Immature natural killer cell (primary cell): ENCODE measurements around the gene CTIF. TPM values are rescaled to one million over a fixed set of nuclear protein-coding genes. Genes with fewer than 3 reads are reported as not detected.

Experiments used
- DNase-seq, 3 donors: peaks; one replicate each; pipeline ENCODE4 v3.0.0; 2022; ENCODE audit warnings: mixed read lengths in 1 of 3
- H3K27ac Mint-ChIP-seq, 6 donors: one replicate each; pipeline ENCODE4 v1.8.0; 2020; ENCODE audit warnings: mixed read lengths in 6 of 6, mild to moderate bottlenecking in 5 of 6, inconsistent platforms in 4 of 6, moderate library complexity in 3 of 6
- H3K27me3 Mint-ChIP-seq, 3 donors: one replicate each; pipeline ENCODE4 v1.8.0; 2020 to 2021; ENCODE audit warnings: low read depth in 3 of 3, mild to moderate bottlenecking in 3 of 3, mixed read lengths in 3 of 3, moderate library complexity in 3 of 3, inconsistent platforms in 1 of 3
- H3K36me3 Mint-ChIP-seq, 3 donors: one replicate each; pipeline ENCODE4 v1.8.0; 2020; ENCODE audit warnings: mixed read lengths in 3 of 3, inconsistent platforms in 2 of 3, mild to moderate bottlenecking in 2 of 3
- H3K4me1 Mint-ChIP-seq, 2 donors: one replicate each; pipeline ENCODE4 v1.8.0; 2020; ENCODE audit warnings: inconsistent platforms in 2 of 2, mild to moderate bottlenecking in 2 of 2, mixed read lengths in 2 of 2, moderate library complexity in 1 of 2
- H3K4me3 Mint-ChIP-seq, 5 donors: one replicate each; pipeline ENCODE4 v1.8.0; 2020; ENCODE audit warnings: mild to moderate bottlenecking in 5 of 5, mixed read lengths in 5 of 5, inconsistent platforms in 3 of 5, moderate library complexity in 3 of 5
- H3K9me3 Mint-ChIP-seq, 6 donors: one replicate each; pipeline ENCODE4 v1.8.0; 2020; ENCODE audit warnings: mild to moderate bottlenecking in 6 of 6, mixed read lengths in 6 of 6, inconsistent platforms in 4 of 6, moderate library complexity in 3 of 6
- polyA plus RNA-seq, 3 donors: library from polyadenylated mRNA; unstranded; fragments of 300-500 nt; fragmentation: Illumina TruSeq; gene quantifications; one replicate each; pipeline ENCODE4 v1.2.3, GENCODE V29; 2021

Gene CTIF
- polyA plus RNA-seq, 3 donors from 2014 or later, result 0.28 to 1.2 TPM; not detected in 1

DNA sequence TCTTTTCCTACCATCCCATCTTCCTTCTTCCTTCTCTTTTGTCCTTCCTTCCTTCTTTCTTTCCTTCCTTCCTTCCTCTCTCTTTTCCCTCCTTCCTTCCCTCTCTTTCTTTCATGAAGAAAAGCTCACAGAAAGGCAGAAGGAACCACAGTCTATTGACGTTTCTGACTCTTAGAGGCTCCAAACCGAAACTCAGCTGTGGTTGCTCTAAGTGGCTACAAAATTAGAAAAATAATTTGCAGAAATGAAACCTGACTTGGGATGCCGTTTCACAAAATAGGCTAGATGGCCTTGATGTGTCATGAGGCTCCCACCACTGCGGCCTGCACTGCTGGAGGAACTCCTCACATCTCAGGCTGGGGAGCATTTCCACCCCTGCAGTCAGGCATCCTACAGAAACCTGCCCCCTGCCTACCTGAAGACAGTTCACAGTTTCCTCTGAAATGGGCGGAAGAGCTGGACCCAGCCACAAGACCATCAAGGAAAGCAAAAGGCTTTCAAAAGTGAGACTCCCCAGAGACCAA is 246.3 kb downstream of the CTIF start:
- no peaks in the 10 kb centered on the region for H3K36me3 Mint-ChIP-seq
- peak overlapping the region; percentile 89 to 97 (median 94) for H3K27ac Mint-ChIP-seq
- peaks cover 0 to 5% (median 0%) of the 10 kb centered on the region in 3 donors for H3K27me3 Mint-ChIP-seq
- peak overlapping the region in 4 of 5 donors; percentile 55 to 74 (median 62) for H3K4me3 Mint-ChIP-seq
- H3K9me3 Mint-ChIP-seq, result no peaks in the 10 kb centered on the region
- DNase-seq, result peak; percentile 17 to 45 (median 30)
- H3K4me1 Mint-ChIP-seq, result peaks cover 20 to 27% of the 10 kb centered on the region in 2 donors

DNA sequence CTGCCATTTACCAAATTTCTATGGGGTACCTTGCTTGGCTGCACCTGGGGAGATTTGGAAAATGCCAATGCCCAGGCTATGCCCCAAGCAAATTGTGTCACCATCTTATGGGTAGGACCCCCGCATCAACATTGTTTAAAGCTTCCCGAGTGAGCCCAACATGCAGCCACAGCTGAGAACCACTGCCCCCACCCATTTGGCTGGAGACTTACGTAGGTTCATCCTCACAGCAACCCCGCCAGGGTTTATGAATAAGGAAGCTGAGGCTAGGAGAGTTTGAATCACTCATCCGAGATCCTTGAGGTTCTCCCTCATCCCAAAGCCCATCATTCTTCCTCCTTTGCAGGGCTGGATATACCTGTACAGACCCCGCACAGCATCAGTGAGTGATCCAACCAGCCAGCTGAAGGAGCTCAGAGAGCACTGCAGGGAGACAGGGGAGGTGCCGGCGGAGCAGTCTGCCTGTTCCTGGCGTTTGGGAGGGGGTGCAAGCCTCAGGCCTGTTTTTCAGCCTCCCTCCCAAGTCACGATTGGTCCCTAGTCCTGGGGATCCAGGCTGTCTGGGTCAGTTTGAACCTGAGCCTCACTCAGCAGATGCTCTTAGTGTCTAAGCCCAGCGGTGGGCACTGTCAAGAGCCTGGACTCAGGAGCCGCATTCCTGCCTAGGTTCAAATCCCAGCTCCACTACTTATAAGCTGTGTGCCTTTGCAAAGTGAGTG is 247.1 kb downstream of the CTIF start:
- DNase-seq, result no peak
- Mint-ChIP-seq H3K36me3 (no peaks in the 10 kb centered on the region), H3K4me1 (peaks cover 20 to 27% of the 10 kb centered on the region in 2 donors), H3K27ac (peak overlapping the region in 5 of 6 donors; percentile 31 to 97 (median 91)), H3K4me3 (no peak overlapping the region), H3K9me3 (no peaks in the 10 kb centered on the region), H3K27me3 (peaks cover 0 to 5% (median 0%) of the 10 kb centered on the region in 3 donors)

DNA sequence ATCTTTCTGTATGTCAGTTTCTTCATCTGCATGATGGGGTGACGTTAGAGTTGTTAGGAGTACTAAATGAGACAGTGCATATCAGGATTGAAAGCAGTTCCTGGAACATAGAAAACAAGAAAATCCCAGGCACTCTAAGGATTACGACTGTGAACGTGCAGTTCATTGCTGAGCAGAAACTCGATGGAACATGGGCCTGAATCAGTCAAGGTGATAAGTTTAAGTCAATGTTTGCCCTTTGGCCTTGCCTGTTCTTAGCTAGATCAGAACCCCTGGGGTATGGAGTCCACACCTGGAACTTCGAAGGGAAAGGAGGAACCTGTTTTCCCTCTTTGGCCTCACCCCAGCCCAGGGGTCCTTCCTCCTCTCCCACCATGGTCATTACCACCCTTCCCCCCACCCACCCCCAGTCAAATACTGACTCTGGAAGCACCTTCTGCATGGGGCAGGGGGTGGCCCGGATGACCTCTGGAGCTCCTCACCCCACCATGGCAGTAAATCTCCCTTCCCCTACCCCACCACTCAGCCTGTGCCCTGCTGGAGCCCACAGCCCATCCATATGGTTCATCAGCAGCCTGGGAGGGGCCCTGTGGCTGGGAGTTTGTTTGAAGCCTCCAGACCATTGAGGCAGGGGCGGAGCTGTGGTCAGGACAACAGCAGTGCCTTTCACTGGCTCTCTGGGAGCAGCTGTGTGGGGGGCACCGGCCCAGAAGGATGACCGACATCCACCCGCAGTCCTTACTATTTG is 247.8 kb downstream of the CTIF start:
- Mint-ChIP-seq H3K4me1 (peaks cover 20 to 27% of the 10 kb centered on the region in 2 donors), H3K36me3 (peaks cover 0 to 2% (median 0%) of the 10 kb centered on the region in 3 donors), H3K4me3 (peak overlapping the region in 1 of 5 donors; percentile 36), H3K27ac (peak overlapping the region in 2 of 6 donors; percentile 12 to 60), H3K9me3 (no peaks in the 10 kb centered on the region), H3K27me3 (peaks cover 0 to 3% (median 0%) of the 10 kb centered on the region in 3 donors)
- no peak for DNase-seq

DNA sequence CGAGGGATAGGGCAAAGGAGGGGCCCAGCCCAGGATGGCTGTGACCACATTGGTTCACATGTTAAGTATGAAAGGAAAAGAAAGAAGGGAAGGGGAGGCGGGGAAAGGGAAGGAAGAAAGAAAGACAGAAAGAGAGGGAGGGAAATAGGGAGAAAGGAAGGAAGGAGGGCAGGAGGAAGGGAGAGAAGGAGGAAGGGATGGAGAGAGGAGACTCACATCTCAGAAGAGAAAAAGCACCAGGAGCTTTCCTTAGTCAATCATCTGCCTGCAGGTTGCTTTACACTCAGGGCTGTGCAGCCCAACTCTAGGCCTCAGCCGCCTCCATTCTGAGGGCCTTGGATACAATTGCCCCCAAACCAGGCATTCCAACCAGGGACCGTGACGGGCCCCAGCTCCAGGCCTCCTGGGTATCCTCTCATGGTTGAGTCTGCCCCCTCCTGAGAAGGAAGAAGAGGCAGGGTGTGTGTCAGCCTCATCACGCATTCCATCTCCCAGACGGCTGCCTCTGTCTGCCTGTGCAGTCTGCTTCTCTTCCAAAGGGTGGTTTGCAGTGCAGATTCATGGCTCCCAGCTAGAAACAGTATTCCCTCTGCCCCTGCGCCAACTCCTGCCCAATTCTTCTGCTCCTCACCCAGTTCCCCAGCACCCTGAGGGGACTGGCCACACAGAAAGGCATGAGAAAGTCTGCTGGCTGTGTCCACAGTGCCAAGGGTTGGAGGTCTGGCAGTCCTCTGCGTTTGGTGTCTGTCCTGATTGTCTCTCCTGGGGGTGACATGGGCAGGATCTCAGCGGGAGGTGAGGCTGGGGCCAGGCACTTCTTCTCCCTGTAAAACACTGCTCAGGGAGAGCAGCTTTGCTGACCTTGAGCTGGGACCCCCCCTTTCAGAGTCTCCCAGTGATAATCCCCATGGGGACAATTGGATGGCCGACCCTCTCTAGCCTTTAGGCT is 248.6 kb downstream of the CTIF start:
- no peak for DNase-seq
- no peak overlapping the region for H3K27ac Mint-ChIP-seq

DNA sequence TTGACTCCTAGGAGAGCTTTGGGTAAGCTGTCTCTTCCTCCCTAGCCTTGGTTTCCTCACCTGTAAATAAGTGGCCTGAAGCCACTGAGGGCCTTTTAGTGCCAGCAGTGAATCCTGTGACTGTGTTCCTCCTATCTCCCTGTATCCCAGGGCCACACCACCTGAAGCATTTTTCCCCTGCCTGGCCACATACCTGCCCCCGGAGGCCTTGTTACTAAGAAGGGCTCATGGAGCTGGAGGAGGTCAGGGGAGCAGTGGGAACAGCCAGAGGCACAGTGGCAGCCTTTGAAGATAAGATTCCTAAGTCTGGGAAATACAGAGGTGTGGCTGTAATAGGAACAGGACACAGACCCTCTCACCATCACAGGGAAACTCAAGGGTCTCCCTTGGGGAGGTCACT is 249.5 kb downstream of the CTIF start:
- Mint-ChIP-seq H3K4me1 (peaks cover 20 to 27% of the 10 kb centered on the region in 2 donors), H3K9me3 (no peaks in the 10 kb centered on the region), H3K36me3 (peaks cover 0 to 4% (median 0%) of the 10 kb centered on the region in 3 donors), H3K27me3 (peaks cover 0 to 2% (median 0%) of the 10 kb centered on the region in 3 donors), H3K4me3 (no peak overlapping the region), H3K27ac (no peak overlapping the region)
- DNase-seq, result no peak

More for the DNA sequence above, 248.6 kb downstream of the CTIF start:
- Mint-ChIP-seq H3K4me1 (peaks cover 20 to 27% of the 10 kb centered on the region in 2 donors), H3K4me3 (no peak overlapping the region), H3K9me3 (no peaks in the 10 kb centered on the region), H3K27me3 (peaks cover 0 to 3% (median 0%) of the 10 kb centered on the region in 3 donors), H3K36me3 (peaks cover 0 to 4% (median 0%) of the 10 kb centered on the region in 3 donors)

DNA sequence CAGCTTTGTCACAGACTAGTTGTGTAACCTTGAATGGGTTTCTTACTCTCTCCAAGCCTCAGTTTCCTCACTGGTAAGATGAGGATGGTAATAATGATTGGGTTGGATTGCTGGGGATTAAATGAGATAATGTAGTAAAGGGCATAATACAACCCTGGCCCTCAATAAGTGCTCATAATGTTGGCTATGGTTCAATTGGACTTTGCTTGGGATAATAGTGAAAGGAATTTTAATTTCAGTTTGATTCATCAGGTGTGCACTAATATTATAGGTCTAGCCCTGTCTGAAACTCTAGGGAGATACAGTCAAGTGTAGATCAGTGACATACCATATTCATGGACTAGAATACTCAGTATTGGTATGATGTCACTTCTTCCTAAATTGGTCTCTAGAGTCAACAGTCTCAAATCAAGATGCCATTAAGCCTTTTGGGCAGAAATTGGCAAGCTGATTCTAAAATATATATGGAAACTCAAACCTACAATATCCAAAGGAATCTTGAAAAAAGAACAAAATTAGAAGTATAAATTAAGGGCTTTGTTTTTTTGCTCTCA is 250.5 kb downstream of the CTIF start:
- H3K36me3 Mint-ChIP-seq, result peaks cover 0 to 4% (median 0%) of the 10 kb centered on the region in 3 donors
- DNase-seq, result no peak
- peaks cover 0 to 3% (median 0%) of the 10 kb centered on the region in 3 donors for H3K27me3 Mint-ChIP-seq
- H3K9me3 Mint-ChIP-seq, result no peaks in the 10 kb centered on the region
- peaks cover 15 to 22% of the 10 kb centered on the region in 2 donors for H3K4me1 Mint-ChIP-seq
- peak overlapping the region in 1 of 6 donors; percentile 49 for H3K27ac Mint-ChIP-seq
- H3K4me3 Mint-ChIP-seq, result no peak overlapping the region

DNA sequence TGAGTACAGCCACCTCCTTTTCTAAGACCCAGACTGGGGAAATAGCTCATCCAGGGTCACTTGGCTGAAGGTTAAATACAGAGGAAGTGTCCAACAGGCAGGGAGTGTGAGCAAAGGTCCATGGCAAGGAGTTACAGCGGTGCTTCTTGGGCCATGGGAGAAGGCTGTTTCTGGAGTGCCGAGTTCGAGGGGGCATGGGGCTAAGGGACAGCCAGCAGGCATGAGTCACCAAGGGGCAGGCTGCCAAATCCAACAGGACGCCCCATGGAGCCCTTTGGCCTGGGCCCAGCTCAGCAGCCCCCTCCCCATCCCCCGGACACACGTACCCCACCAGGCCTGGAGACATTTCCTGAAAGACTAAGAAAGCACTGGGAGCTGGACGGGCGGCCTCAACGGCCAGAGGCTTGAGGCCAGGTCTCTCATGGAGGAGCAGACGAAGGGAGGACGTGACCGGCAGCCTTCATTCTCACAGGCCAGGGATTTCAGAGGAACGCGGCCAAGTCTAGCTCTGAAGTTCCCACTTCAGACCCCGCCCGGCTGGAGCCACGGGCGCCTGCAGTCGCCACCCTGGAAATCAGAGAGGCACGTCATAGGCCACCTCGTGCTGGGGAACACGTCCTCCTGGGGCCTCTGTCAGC is 251.5 kb downstream of the CTIF start:
- Mint-ChIP-seq H3K4me3 (no peak overlapping the region), H3K36me3 (peaks cover 0 to 4% (median 0%) of the 10 kb centered on the region in 3 donors), H3K4me1 (peaks cover 5 to 12% of the 10 kb centered on the region in 2 donors), H3K9me3 (no peaks in the 10 kb centered on the region), H3K27me3 (peaks cover 0 to 4% (median 0%) of the 10 kb centered on the region in 3 donors), H3K27ac (peak overlapping the region in 1 of 6 donors; percentile 40)
- DNase-seq, result no peak

DNA sequence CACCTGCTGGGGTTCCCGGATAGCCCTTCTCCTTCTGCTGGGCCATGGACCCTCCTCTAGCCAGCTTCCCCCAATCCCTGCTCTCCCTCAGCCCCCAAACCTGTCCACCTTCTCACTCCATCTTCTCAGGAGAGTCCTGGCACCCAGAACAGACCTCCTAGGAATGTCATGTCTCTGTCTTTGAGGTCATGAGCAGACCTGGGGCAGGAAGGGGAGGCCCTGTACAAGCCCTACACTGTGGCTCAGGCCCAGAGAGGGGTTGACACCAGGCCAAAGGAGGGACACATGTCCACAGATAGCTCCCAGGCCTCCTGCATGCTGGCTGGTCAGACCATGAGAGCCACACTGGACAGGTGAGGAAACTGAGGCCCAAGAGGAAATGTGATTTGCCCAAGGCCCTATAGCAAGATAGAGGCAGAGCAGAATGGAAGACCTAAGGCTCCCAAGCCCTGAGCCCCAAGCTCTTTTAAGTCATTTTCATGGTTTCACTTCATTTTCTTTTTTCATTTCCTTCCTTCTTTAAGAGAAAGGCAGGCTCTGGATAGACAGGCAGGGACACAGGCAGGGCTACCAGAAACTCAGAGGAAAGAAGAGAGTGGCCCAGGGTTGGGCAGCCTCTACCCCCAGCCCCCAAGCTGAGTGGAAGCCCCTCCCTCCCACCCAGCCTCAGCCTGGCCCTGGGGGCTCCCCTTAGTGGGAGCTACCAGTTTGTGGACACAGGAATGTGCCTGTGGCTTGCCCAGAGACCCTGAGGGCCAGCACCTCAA is 252.2 kb downstream of the CTIF start:
- Mint-ChIP-seq H3K36me3 (peaks cover 0 to 4% (median 0%) of the 10 kb centered on the region in 3 donors), H3K4me3 (no peak overlapping the region), H3K27me3 (peaks cover 0 to 4% (median 0%) of the 10 kb centered on the region in 3 donors), H3K9me3 (no peaks in the 10 kb centered on the region), H3K4me1 (peaks cover 0 to 6% of the 10 kb centered on the region in 2 donors), H3K27ac (peak overlapping the region in 2 of 6 donors; percentile 14 to 16)
- DNase-seq, result no peak

DNA sequence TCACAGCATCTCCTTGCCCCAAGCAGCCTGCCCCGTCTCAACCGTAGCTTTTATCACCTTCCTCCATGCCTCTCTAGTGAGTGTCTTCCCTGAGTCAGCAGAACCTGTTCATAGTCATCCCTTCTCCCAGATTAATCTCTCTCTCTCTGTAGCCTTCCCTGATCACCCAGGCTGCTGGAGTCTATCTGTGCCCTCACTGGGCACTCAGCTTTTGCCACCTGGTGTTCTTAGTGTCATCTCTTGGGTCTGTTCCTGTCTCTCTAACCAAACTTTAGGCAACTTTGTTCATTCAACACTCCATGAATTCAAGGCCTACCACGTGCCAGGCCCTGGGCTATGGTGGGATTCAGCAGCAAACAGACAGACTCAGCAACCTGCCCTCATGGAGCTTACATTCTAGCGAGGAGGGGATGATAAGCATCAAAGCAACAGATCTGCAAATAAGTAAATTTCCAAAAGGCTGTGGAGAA is 252.8 kb downstream of the CTIF start:
- H3K36me3 Mint-ChIP-seq, result peaks cover 0 to 4% (median 0%) of the 10 kb centered on the region in 3 donors

DNA sequence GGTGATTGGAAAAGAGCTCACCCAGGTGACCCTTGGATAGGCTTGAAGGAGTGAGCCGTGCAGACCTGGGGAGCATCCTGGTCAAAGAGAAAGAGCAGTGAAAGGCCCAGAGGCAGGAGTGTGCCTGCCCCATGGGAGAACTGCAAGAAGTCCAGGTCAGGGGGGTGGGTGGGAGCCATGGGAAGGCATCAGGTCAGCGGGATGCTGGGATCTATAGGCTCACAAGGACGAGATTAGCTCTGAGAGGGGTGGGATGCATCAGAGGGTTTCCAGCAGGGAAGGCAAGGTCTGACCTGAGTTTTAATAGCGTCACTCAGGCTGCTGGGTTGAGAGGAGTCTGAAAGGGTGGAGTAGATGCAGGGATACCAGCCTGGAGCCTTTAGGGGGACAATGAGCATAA is 253.3 kb downstream of the CTIF start:
- Mint-ChIP-seq H3K27me3 (peaks cover 0 to 7% (median 0%) of the 10 kb centered on the region in 3 donors), H3K4me3 (no peak overlapping the region), H3K4me1 (peaks cover 4 to 6% of the 10 kb centered on the region in 2 donors), H3K27ac (no peak overlapping the region), H3K9me3 (no peaks in the 10 kb centered on the region), H3K36me3 (peaks cover 0 to 4% (median 0%) of the 10 kb centered on the region in 3 donors)
- DNase-seq, result no peak

More for the DNA sequence above, 252.8 kb downstream of the CTIF start:
- Mint-ChIP-seq H3K4me1 (peaks cover 1 to 4% of the 10 kb centered on the region in 2 donors), H3K27ac (peak overlapping the region in 1 of 6 donors; percentile 41), H3K27me3 (peaks cover 0 to 7% (median 0%) of the 10 kb centered on the region in 3 donors), H3K9me3 (no peaks in the 10 kb centered on the region), H3K4me3 (no peak overlapping the region)
- no peak for DNase-seq

DNA sequence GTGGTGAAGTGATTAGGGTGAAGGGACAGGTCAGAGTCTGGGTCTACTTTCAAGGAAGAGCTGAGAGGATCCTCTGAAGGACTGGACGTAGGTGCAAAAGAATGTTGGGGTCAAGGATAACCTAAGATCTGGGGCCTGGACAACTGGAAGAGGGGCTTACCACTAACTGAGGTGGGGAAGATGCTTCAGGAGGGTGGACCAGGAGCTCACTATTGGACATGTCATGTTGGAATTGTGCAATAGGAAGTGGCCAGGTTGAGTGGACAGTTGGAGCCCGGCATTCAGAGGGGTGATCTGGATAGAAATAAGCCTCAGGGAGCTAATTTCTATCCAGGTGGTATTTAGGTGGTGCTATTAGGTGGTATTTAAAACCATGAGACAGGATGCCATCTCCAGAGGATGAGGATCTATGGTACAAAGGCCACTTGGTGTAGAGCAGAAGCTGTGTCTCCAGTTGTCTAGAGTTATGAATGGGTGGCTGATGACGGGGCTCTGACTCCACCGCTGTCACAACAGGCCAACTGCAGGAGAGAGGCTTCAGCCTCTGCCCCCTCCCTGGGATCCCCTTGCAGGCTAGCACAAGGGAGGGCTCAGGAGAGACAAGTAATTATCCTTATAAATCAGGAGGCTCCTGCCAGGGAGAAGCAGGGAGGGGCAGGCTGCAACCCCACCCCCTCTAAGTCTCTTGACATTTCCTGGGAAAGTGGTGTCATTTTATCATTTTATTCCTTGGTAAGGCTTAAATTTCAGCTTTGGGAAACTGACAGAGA is 254.0 kb downstream of the CTIF start:
- peaks cover 0 to 7% (median 0%) of the 10 kb centered on the region in 3 donors for H3K27me3 Mint-ChIP-seq
- H3K9me3 Mint-ChIP-seq, result no peaks in the 10 kb centered on the region
- peaks cover 0 to 4% (median 0%) of the 10 kb centered on the region in 3 donors for H3K36me3 Mint-ChIP-seq
- peaks cover 9 to 13% of the 10 kb centered on the region in 2 donors for H3K4me1 Mint-ChIP-seq
- no peak for DNase-seq
- peak overlapping the region in 1 of 6 donors; percentile 34 for H3K27ac Mint-ChIP-seq
- no peak overlapping the region for H3K4me3 Mint-ChIP-seq
